Omental fat pad (tissue), 4 donors: ENCODE measurements around the gene STMN1. TPM values are rescaled to one million over a fixed set of nuclear protein-coding genes. Genes with fewer than 3 reads are reported as not detected.

Experiments used
- ATAC-seq: fragments of 150-250 bp; one replicate; pipeline ENCODE4 v1.9.1; 2016; ENCODE audit warnings: mild to moderate bottlenecking, moderate library complexity; ENCODE audit not compliant: low FRiP score
- DNase-seq: peaks from one replicate; pipeline ENCODE4 v3.0.0-alpha.2; 2019; ENCODE audit warnings: low spot score
- total RNA-seq, 4 donors: library from RNA; depleted of rRNA; stranded (reverse); fragments of >200 nt; gene quantifications; one replicate each; pipeline ENCODE4 v1.1.0, GENCODE V29; 2016
- TF ChIP-seq, protein P1 (sequence below), 3 donors: fragments of 450-650 bp; IDR thresholded peaks; one replicate each; pipeline ENCODE4 v1.5.1; 2016 to 2017; ENCODE audit warnings: antibody characterized with exemption in 3 of 3, mild to moderate bottlenecking in 3 of 3, moderate library complexity in 2 of 3

The STMN1 gene
- total RNA-seq, 4 donors from 2014 or later, result 19.5 to 41.0 (median 29.7) TPM

DNA sequence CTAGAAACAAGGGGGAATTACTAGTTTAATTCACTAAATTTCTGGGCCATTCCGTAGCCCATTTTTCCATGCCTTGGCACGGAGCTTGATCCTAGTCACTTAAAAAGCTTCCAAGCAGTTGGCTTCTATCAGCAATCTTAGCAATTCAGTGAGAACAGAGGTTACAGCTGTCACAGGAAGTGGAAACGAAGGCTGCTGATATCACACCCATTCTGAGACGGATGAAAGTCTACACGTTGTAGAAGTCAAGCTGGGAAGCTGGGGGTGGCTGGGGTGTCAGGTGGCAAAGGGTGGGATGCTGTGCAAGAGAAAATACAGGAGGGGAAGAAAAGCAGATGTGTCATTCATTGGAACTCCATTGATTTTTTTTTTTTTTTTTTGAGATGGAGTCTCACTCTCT, 11.8 kb upstream of the STMN1 start:
- no peak for ATAC-seq
- DNase-seq, result no peak
- TF ChIP-seq, protein P1, sequence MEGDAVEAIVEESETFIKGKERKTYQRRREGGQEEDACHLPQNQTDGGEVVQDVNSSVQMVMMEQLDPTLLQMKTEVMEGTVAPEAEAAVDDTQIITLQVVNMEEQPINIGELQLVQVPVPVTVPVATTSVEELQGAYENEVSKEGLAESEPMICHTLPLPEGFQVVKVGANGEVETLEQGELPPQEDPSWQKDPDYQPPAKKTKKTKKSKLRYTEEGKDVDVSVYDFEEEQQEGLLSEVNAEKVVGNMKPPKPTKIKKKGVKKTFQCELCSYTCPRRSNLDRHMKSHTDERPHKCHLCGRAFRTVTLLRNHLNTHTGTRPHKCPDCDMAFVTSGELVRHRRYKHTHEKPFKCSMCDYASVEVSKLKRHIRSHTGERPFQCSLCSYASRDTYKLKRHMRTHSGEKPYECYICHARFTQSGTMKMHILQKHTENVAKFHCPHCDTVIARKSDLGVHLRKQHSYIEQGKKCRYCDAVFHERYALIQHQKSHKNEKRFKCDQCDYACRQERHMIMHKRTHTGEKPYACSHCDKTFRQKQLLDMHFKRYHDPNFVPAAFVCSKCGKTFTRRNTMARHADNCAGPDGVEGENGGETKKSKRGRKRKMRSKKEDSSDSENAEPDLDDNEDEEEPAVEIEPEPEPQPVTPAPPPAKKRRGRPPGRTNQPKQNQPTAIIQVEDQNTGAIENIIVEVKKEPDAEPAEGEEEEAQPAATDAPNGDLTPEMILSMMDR (IDR thresholded peaks at IDR 0.05), result no peak

DNA sequence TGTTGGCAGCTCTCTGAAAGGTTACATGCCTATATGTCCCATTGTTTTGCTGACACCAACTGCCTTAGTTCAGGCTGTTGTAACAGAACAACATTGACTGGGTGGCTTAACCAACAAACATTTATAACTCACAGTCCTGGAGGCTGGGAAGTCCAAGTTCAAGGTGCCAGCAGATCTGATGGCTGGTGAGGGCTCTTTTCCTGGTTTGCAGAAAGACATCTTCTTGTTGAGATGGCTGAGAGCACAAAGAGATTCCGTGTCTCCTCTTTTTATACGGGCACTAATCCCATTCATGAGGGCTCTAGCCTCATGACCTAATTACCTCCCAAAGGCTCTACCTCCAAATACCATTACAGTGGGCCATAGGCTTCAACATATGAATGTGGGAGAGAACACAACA, 10.2 kb upstream of the STMN1 start:
- DNase-seq, result no peak
- no peak for ATAC-seq
- TF ChIP-seq, protein P1 (IDR thresholded peaks at IDR 0.05), result no peak

DNA sequence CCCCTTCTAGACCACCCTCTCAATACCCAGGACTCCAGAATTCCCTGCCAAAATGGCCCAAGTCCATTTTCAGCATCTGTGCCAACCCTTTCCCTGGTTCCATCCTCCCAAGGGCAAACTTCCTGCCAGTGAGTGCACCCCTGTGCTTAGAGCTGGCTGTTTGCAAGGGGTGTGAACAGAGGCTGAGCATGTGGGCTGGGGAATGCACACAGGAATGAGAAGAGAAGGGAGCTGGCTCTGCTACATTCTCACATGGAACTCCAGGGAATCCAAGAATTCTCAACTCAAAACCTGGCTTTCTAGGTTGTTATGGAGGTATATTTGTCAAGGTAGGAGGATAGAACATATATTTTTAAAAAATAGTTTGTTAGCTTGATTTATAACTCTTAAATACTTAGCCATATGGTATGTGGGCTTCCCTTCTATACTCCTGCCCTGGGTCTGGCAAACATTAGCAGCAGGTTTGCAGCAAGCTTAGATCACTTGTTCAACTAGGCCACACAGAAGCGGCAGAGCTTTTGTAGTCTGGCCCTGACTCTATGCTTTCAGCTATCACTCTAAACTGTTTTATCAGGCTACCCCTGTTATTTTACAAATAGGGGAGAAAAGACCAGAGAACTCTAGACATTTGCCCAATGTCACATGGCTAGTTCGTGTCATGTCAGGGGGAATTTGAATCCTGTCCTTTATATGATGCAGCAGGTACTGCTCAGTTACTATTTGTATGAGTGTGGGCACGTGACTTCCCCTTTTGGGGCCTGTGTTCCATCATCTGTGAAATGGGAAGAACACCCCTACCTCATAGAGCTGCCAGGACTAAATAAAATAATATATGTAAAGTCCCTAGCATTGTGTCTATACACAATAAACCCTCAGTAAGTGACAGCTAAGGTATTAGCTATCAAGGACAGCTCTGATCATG, 8.1 kb upstream of the STMN1 start:
- DNase-seq (no peak), ATAC-seq (no peak)
- TF ChIP-seq, protein P1 (IDR thresholded peaks at IDR 0.05), result no peak

DNA sequence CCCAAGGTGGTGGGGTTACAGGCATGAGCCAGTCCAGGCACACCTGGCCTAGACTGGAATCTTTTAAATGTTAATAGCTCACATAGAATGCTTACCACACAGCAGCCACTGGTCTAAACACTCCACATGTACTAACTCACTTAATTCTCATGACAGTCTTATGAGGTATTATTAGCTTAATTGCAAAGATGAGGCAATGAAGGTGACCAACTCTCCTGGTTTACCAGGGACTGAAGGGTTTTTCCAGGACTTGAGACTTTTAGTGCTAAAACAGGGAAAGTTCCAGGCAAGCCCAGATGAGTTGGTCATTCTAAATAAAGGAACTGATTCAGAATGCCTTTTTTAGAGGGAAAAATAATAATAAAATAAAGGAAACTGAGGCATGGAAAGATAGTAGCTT, 7.0 kb upstream of the STMN1 start:
- TF ChIP-seq, protein P1 (IDR thresholded peaks at IDR 0.05), result no peak
- no peak for ATAC-seq
- DNase-seq, result no peak

DNA sequence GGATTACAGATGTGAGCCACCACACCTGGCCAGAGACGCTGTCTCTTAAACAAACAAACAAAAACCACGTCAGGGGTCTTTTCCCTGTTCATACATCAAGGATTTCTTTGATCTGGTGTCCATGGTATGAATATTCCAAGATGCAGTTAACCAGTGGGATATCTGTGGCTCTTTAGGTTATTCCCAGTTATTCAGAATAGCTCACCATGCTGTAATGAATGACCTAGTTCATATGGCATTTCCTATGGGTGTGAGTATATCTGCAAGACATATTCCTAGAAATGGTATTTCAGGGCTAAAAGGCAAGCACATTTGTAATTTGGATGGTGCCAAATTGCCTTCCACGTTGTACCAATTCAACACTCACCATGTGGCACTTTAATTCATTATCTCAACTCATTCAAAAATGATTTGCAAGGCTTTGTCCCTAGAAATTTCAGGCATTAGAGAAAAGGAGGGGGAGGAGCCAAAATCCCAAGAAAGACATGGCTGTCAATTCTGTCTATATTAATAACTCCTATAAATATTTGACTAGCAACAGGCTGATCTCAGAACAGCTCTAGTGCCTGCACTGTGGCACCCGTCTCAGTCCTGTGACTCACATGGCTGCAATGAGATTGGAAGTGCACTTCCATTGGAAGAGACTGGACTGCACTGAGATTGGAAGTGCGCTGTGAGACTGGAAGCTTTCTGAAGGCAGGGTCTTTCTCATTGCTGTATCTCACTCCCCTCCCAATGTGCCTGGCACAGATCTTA, 6.0 kb upstream of the STMN1 start:
- ATAC-seq (no peak), DNase-seq (no peak)
- TF ChIP-seq, protein P1 (IDR thresholded peaks at IDR 0.05), result no peak

DNA sequence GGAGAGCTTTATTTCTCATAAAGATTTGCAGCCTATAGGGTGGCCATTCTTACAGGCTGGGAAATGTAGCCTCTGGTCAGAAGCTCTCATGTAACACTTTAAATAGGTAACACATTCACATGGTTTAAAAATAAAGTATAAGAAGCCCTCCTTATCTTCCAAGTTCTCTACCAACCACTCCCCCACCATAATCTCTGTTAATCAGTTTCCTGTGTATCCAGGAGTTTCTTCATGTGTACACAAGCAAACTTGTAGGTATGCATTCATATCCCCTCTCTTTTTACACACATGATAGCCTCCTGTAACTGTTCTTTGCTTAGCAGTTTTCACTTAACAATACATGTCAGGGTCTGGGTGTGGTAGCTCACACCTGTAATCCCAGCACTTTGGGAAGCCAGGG, 4.9 kb upstream of the STMN1 start:
- no peak for DNase-seq
- ATAC-seq, result no peak
- TF ChIP-seq, protein P1 (IDR thresholded peaks at IDR 0.05), result no peak
